Stimulated activated CD4-positive, alpha-beta T cell treated with anti-CD3 and anti-CD28 coated beads, Interleukin-12 subunit alpha, Interleukin-12 subunit beta, amount 100 ng/mL, for 48 hours (primary cell): ENCODE measurements around the gene TMEM168.
"Not testable (repeated sequence)": the region's sequence is repeated elsewhere in the genome, so short reads cannot be mapped to it uniquely, and the experiment has no call there.

Source experiments
- DNase-seq, 3 donors: peaks; one replicate each; pipeline ENCODE4 v3.0.0-alpha.2; 2020; ENCODE audit warnings: low read depth in 2 of 3, low spot score in 1 of 3

TMEM168 gene

GRCh38 chr7:112789817-112790585 lies at the start of gene TMEM168:
Gene TMEM168 (minus strand): TSS chr7:112790393. CDS start chr7:112784825, 5,568 bp downstream.
- DNase-seq: peak; percentile 67 to 85 (median 77)

GRCh38 chr7:112835928-112836327 lies 45.7 kb upstream of the TMEM168 start:
- not testable (repeated sequence) for DNase-seq

GRCh38 chr7:112833082-112833481 lies 42.9 kb upstream of the TMEM168 start:
- DNase-seq: no peak

- no peak for DNase-seq
Observed at GRCh38 chr7:112830769-112831168, 40.6 kb upstream of the TMEM168 start.

- DNase-seq: no peak
Observed at GRCh38 chr7:112828696-112829095, 38.5 kb upstream of the TMEM168 start.

- no peak for DNase-seq
Observed at GRCh38 chr7:112821345-112821744, 31.2 kb upstream of the TMEM168 start.

GRCh38 chr7:112819536-112819935 lies 29.3 kb upstream of the TMEM168 start:
- DNase-seq: no peak

GRCh38 chr7:112806156-112806555 lies 16.0 kb upstream of the TMEM168 start:
- no peak for DNase-seq

- no peak for DNase-seq
Observed at GRCh38 chr7:112802406-112802805, 12.2 kb upstream of the TMEM168 start.

GRCh38 chr7:112800486-112800885 lies 10.3 kb upstream of the TMEM168 start:
- DNase-seq: no peak

- DNase-seq: no peak
Observed at GRCh38 chr7:112799448-112800120, 9.4 kb upstream of the TMEM168 start.

- DNase-seq: no peak
Observed at GRCh38 chr7:112798274-112799159, 8.3 kb upstream of the TMEM168 start.

GRCh38 chr7:112796552-112796951 lies 6.4 kb upstream of the TMEM168 start:
- DNase-seq: not testable (repeated sequence)

GRCh38 chr7:112792441-112792840 lies 2.2 kb upstream of the TMEM168 start:
- no peak for DNase-seq

GRCh38 chr7:112791465-112792168 lies 1.4 kb upstream of the TMEM168 start:
- DNase-seq: no peak

- no peak for DNase-seq
Observed at GRCh38 chr7:112790586-112791003, 402 bp upstream of the TMEM168 start.

- DNase-seq: no peak
Observed at GRCh38 chr7:112789453-112789816, 758 bp downstream of the TMEM168 start.

GRCh38 chr7:112788778-112789343 lies 1.3 kb downstream of the TMEM168 start:
- no peak for DNase-seq

- DNase-seq: no peak
Observed at GRCh38 chr7:112784603-112785002, 5.6 kb downstream of the TMEM168 start.

- no peak for DNase-seq
Observed at GRCh38 chr7:112782498-112782897, 7.7 kb downstream of the TMEM168 start.

- DNase-seq: no peak
Observed at GRCh38 chr7:112781558-112781957, 8.6 kb downstream of the TMEM168 start.
